GM18870 (cell line): Measurements from ENCODE around the gene SLC25A23.
"Not testable (repeated sequence)": the region's sequence is repeated elsewhere in the genome, so short reads cannot be mapped to it uniquely, and the experiment has no call there.

Experiments used
- ATAC-seq: cut with Tn5 transposase; IDR thresholded peaks from one replicate; pipeline ENCODE4 v1.9.1; 2021; ENCODE audit warnings: moderate library complexity; ENCODE audit not compliant: unreplicated experiment

The SLC25A23 gene

GRCh38 chr19:6457958-6458694 lies 1.5 kb downstream of the SLC25A23 start:
- ATAC-seq = no peak

- no peak for ATAC-seq
Measured at GRCh38 chr19:6455924-6456323, 3.7 kb downstream of the SLC25A23 start.

- no peak for ATAC-seq
Measured at GRCh38 chr19:6453951-6454565, 5.5 kb downstream of the SLC25A23 start.

GRCh38 chr19:6452899-6453298 lies 6.7 kb downstream of the SLC25A23 start:
- no peak for ATAC-seq

GRCh38 chr19:6452223-6452614 lies 7.4 kb downstream of the SLC25A23 start:
- ATAC-seq = no peak

GRCh38 chr19:6451583-6452222 lies 7.9 kb downstream of the SLC25A23 start:
- ATAC-seq = no peak

- no peak for ATAC-seq
Measured at GRCh38 chr19:6450166-6450565, 9.4 kb downstream of the SLC25A23 start.

GRCh38 chr19:6448045-6448444 lies 11.5 kb downstream of the SLC25A23 start:
- ATAC-seq = no peak

GRCh38 chr19:6446452-6446851 lies 13.1 kb downstream of the SLC25A23 start:
- ATAC-seq = no peak

GRCh38 chr19:6443986-6444385 lies 15.6 kb downstream of the SLC25A23 start:
- no peak for ATAC-seq

GRCh38 chr19:6442087-6442688 lies 17.4 kb downstream of the SLC25A23 start:
- no peak for ATAC-seq

- ATAC-seq = no peak
Measured at GRCh38 chr19:6440905-6441304, 18.7 kb downstream of the SLC25A23 start.

GRCh38 chr19:6439743-6440142 lies 19.8 kb downstream of the SLC25A23 start:
- ATAC-seq = no peak

- no peak for ATAC-seq
Measured at GRCh38 chr19:6433663-6434062, 25.9 kb downstream of the SLC25A23 start, which contains the start of gene SLC25A41. SLC25A41 (minus strand) TSS chr19:6433763; CDS start chr19:6433693, 70 bp downstream.

GRCh38 chr19:6433165-6433564 lies 26.4 kb downstream of the SLC25A23 start:
- no peak for ATAC-seq

- ATAC-seq = no peak
Measured at GRCh38 chr19:6431891-6432290, 27.7 kb downstream of the SLC25A23 start.

- no peak for ATAC-seq
Measured at GRCh38 chr19:6429419-6430221, 30.0 kb downstream of the SLC25A23 start.

GRCh38 chr19:6428692-6429418 lies 30.7 kb downstream of the SLC25A23 start:
- ATAC-seq = not testable (repeated sequence)

- ATAC-seq = no peak
Measured at GRCh38 chr19:6427131-6427530, 32.5 kb downstream of the SLC25A23 start.
